GM12874 (cell line): ENCODE data around the gene ADNP2.

ENCODE experiments used
- CTCF ChIP-seq: IDR thresholded peaks from 2 replicates; pipeline ENCODE4 v1.5.1; 2011; ENCODE audit warnings: low read depth, mild to moderate bottlenecking, control low read depth, low read length, moderate library complexity; ENCODE audit not compliant: insufficient read depth

The ADNP2 gene

GRCh38 chr18:80120932-80121331 lies 11.9 kb downstream of the ADNP2 start:
- TF ChIP-seq CTCF, result no peak

GRCh38 chr18:80124131-80124530 lies 15.1 kb downstream of the ADNP2 start:
- TF ChIP-seq CTCF, result no peak

- no peak for TF ChIP-seq CTCF
Observed at GRCh38 chr18:80126797-80127196, 17.7 kb downstream of the ADNP2 start.

- TF ChIP-seq CTCF, result no peak
Observed at GRCh38 chr18:80127635-80128034, 18.6 kb downstream of the ADNP2 start.

- TF ChIP-seq CTCF, result no peak
Observed at GRCh38 chr18:80129672-80130367, 20.8 kb downstream of the ADNP2 start.

GRCh38 chr18:80130555-80130954 lies 21.5 kb downstream of the ADNP2 start:
- no peak for TF ChIP-seq CTCF

GRCh38 chr18:80132180-80132812 lies 23.2 kb downstream of the ADNP2 start:
- no peak for TF ChIP-seq CTCF
